Measurements from ENCODE around the gene C1QTNF12. TPM values are rescaled to one million over a fixed set of nuclear protein-coding genes. Genes with fewer than 3 reads are reported as not detected.

C1QTNF12 gene
- total and polyA plus RNA-seq, 2 donors (not counting 3 experiments of a cell fraction or from before 2014, with no cell fraction given) = 1.0 to 1.9 TPM

- DNase-seq (ENCODE audit: low read depth, low spot score) (no peak), FAIRE-seq (no peak)
- Histone ChIP-seq H4K20me1 (replicated peaks; ENCODE audit: control insufficient read depth, extremely low read depth, insufficient read depth, low read length) (no peaks in the 10 kb centered on the region), H3K4me2 (ENCODE audit: insufficient read depth, low read length) (no peak overlapping the region), H3K36me3 (ENCODE audit: control insufficient read depth in 2 of 2, extremely low read depth in 1 of 2, insufficient read depth in 2 of 2, low read length in 2 of 2) (no peaks in the 10 kb centered on the region), H3K9ac (replicated peaks; ENCODE audit: extremely low read depth, insufficient read depth, low read length) (no peak overlapping the region), H2AFZ (ENCODE audit: low read depth, low read length) (no peak overlapping the region), H3K9me3 (replicated peaks; ENCODE audit: control insufficient read depth, insufficient read depth, low read length) (no peaks in the 10 kb centered on the region), H3K27ac (ENCODE audit: insufficient read depth, low read depth, low read length) (no peak overlapping the region), H3K4me3 (replicated peaks in 1 of 3; ENCODE audit: insufficient read depth in 1 of 3, low read depth in 1 of 3, low read length in 3 of 3) (no peak overlapping the region), H3K79me2 (ENCODE audit: control insufficient read depth, insufficient read depth, low read length) (no peaks in the 10 kb centered on the region), H3K4me1 (ENCODE audit: control insufficient read depth, extremely low read depth, insufficient read depth, low read length) (peaks cover 2% of the 10 kb centered on the region), H3K9me1 (replicated peaks; ENCODE audit: control insufficient read depth, extremely low read depth, insufficient read depth, low read length) (no peaks in the 10 kb centered on the region), H3K27me3 (ENCODE audit: control insufficient read depth in 2 of 2, insufficient read depth in 2 of 2, low read length in 2 of 2) (no peaks in the 10 kb centered on the region)
- TF ChIP-seq CTCF (IDR thresholded peaks at IDR 0.05; ENCODE audit: extremely low read depth in 1 of 2, insufficient read depth in 1 of 2, low read depth in 1 of 2, low read length in 2 of 2) (no peak), EZH2 (IDR thresholded peaks at IDR 0.05; ENCODE audit: borderline replicate concordance, low read depth, low read length, severe bottlenecking) (no peak)
- BruUV-seq (replicated peaks) = no TSS peak
- POLR2A ChIA-PET = no interaction called here
- CTCF ChIA-PET = interaction anchor here (2.8 kb wide), 1 partner anchor 162 kb away, joined by 7 read pairs; no protein-coding TSS in a partner anchor
- dilution Hi-C loops (cut with MboI; ENCODE audit: extremely low pct_ligation_motif_present, low sequenced_read_pairs) (no loop called here), intact Hi-C loops (cut with micrococcal nuclease) (no loop called here)
These were observed 37.3 kb upstream of the C1QTNF12 start for GRCh38 chr1:1283821-1284220.

- Histone ChIP-seq H3K4me2 (ENCODE audit: insufficient read depth, low read length) (no peak overlapping the region), H3K9me3 (replicated peaks; ENCODE audit: control insufficient read depth, insufficient read depth, low read length) (no peaks in the 10 kb centered on the region), H3K27me3 (ENCODE audit: control insufficient read depth in 2 of 2, insufficient read depth in 2 of 2, low read length in 2 of 2) (no peaks in the 10 kb centered on the region), H3K9me1 (replicated peaks; ENCODE audit: control insufficient read depth, extremely low read depth, insufficient read depth, low read length) (no peaks in the 10 kb centered on the region), H3K9ac (replicated peaks; ENCODE audit: extremely low read depth, insufficient read depth, low read length) (no peak overlapping the region), H2AFZ (ENCODE audit: low read depth, low read length) (no peak overlapping the region), H3K4me3 (replicated peaks in 1 of 3; ENCODE audit: insufficient read depth in 1 of 3, low read depth in 1 of 3, low read length in 3 of 3) (no peak overlapping the region), H3K4me1 (ENCODE audit: control insufficient read depth, extremely low read depth, insufficient read depth, low read length) (peaks cover 2% of the 10 kb centered on the region), H3K27ac (ENCODE audit: insufficient read depth, low read depth, low read length) (no peak overlapping the region), H3K36me3 (ENCODE audit: control insufficient read depth in 2 of 2, extremely low read depth in 1 of 2, insufficient read depth in 2 of 2, low read length in 2 of 2) (no peaks in the 10 kb centered on the region), H4K20me1 (replicated peaks; ENCODE audit: control insufficient read depth, extremely low read depth, insufficient read depth, low read length) (no peaks in the 10 kb centered on the region), H3K79me2 (ENCODE audit: control insufficient read depth, insufficient read depth, low read length) (no peaks in the 10 kb centered on the region)
- FAIRE-seq (no peak), DNase-seq (ENCODE audit: low read depth, low spot score) (no peak)
- no TSS peak for BruUV-seq (replicated peaks)
- ChIA-PET POLR2A (no interaction called here), CTCF (interaction anchor here (0.6 to 2.8 kb wide), 2 partner anchors 10 to 161 kb away, joined by 3 to 7 read pairs; partner anchors contain the start of gene UBE2J2)
- TF ChIP-seq FOS (IDR thresholded peaks at IDR 0.05; ENCODE audit: borderline replicate concordance, insufficient read depth, low read length) = no peak
- TF ChIP-seq POLR2AphosphoS5 (IDR thresholded peaks at IDR 0.05; ENCODE audit: insufficient read depth, low read depth, low read length) = no peak
- TF ChIP-seq EZH2 (IDR thresholded peaks at IDR 0.05; ENCODE audit: borderline replicate concordance, low read depth, low read length, severe bottlenecking) = no peak
- TF ChIP-seq JUN (IDR thresholded peaks at IDR 0.05; ENCODE audit: borderline replicate concordance, insufficient read depth, insufficient read length, low read depth) = no peak
- TF ChIP-seq CTCF (IDR thresholded peaks at IDR 0.05; ENCODE audit: extremely low read depth in 1 of 2, insufficient read depth in 1 of 2, low read depth in 1 of 2, low read length in 2 of 2) = no peak
- no peak for TF ChIP-seq POLR2A (IDR thresholded peaks at IDR 0.05; ENCODE audit: low read depth, low read length)
- TF ChIP-seq MYC (IDR thresholded peaks at IDR 0.05; ENCODE audit: low read depth, low read length) = no peak
- TF ChIP-seq MAX (IDR thresholded peaks at IDR 0.05; ENCODE audit: insufficient read depth, insufficient read length) = no peak
- no peak for TF ChIP-seq GATA2 (IDR thresholded peaks at IDR 0.05; ENCODE audit: insufficient read depth, insufficient read length, low read depth, low read length)
- dilution Hi-C loops (cut with MboI; ENCODE audit: extremely low pct_ligation_motif_present, low sequenced_read_pairs) = no loop called here
- intact Hi-C loops (cut with micrococcal nuclease) = no loop called here
These were observed 36.5 kb upstream of the C1QTNF12 start for GRCh38 chr1:1282998-1283397.
